GM23338 (cell line): ENCODE measurements around the gene SFMBT2. TPM values are rescaled to one million over a fixed set of nuclear protein-coding genes. Genes with fewer than 3 reads are reported as not detected.

Experiments used
- ATAC-seq: fragments of 200-7000 bp; cut with Tn5 transposase; 3 replicates; pipeline ENCODE4 v1.9.1; 2020
- DNase-seq: peaks from one replicate; pipeline ENCODE4 v3.0.0-alpha.2; 2015; ENCODE audit warnings: low spot score
- H2AFZ ChIP-seq: fragments of 200-600 bp; sonication (generic); 2 replicates; pipeline ENCODE4 v1.8.0; 2016; ENCODE audit warnings: antibody characterized with exemption, mild to moderate bottlenecking, moderate library complexity
- H3F3A ChIP-seq: fragments of 200-600 bp; sonication (generic); replicated peaks from 2 replicates; pipeline ENCODE4 v1.8.0; 2017; ENCODE audit warnings: antibody characterized with exemption, mixed run types, low read depth
- H3K27ac ChIP-seq: fragments of 200-600 bp; sonication (generic); 2 replicates; pipeline ENCODE4 v1.6.1; 2016; ENCODE audit warnings: low read depth
- H3K27me3 ChIP-seq: fragments of 200-600 bp; sonication (generic); 2 replicates; pipeline ENCODE4 v1.8.0; 2016; ENCODE audit warnings: mild to moderate bottlenecking, mixed run types, moderate library complexity; ENCODE audit not compliant: insufficient read depth
- H3K36me3 ChIP-seq: fragments of 200-600 bp; sonication (generic); 2 replicates; pipeline ENCODE4 v1.8.0; 2016; ENCODE audit warnings: mild to moderate bottlenecking; ENCODE audit not compliant: insufficient read depth
- H3K4me1 ChIP-seq: fragments of 200-600 bp; sonication (generic); 2 replicates; pipeline ENCODE4 v1.8.0; 2016; ENCODE audit warnings: mild to moderate bottlenecking, moderate library complexity; ENCODE audit not compliant: insufficient read depth
- H3K4me2 ChIP-seq: fragments of 200-600 bp; sonication (generic); 2 replicates; pipeline ENCODE4 v1.7.1; 2017; ENCODE audit warnings: mixed run types
- H3K4me3 ChIP-seq: fragments of 200-600 bp; sonication (generic); 2 replicates; pipeline ENCODE4 v1.6.1; 2016; ENCODE audit warnings: mixed run types
- H3K79me2 ChIP-seq: fragments of 200-600 bp; sonication (generic); replicated peaks from 2 replicates; pipeline ENCODE4 v1.8.0; 2017; ENCODE audit warnings: mild to moderate bottlenecking; ENCODE audit not compliant: insufficient read depth
- H3K9me2 ChIP-seq: fragments of 200-600 bp; sonication (generic); 2 replicates; pipeline ENCODE4 v1.8.0; 2017; ENCODE audit not compliant: insufficient read depth
- H4K20me1 ChIP-seq: fragments of 200-600 bp; sonication (generic); replicated peaks from 2 replicates; pipeline ENCODE4 v1.8.0; 2017; ENCODE audit warnings: mild to moderate bottlenecking; ENCODE audit not compliant: insufficient read depth
- H3K27ac Mint-ChIP-seq: 2 replicates; pipeline ENCODE4 v1.8.0; 2020; ENCODE audit warnings: inconsistent platforms, mild to moderate bottlenecking, moderate library complexity, mixed read lengths
- H3K27me3 Mint-ChIP-seq: 3 replicates; pipeline ENCODE4 v1.8.0; 2022; ENCODE audit warnings: low read depth, mild to moderate bottlenecking, moderate library complexity, mixed read lengths, inconsistent platforms; ENCODE audit not compliant: insufficient read depth, poor library complexity
- H3K36me3 Mint-ChIP-seq: 3 replicates; pipeline ENCODE4 v1.8.0; 2021; ENCODE audit warnings: low read depth, mild to moderate bottlenecking, inconsistent platforms, moderate library complexity, mixed read lengths
- H3K4me1 Mint-ChIP-seq: 3 replicates; pipeline ENCODE4 v1.8.0; 2020; ENCODE audit warnings: mild to moderate bottlenecking, inconsistent platforms, mixed read lengths
- H3K4me3 Mint-ChIP-seq: 3 replicates; pipeline ENCODE4 v1.8.0; 2021; ENCODE audit warnings: moderate library complexity, mild to moderate bottlenecking, inconsistent platforms, mixed read lengths
- H3K9me3 Mint-ChIP-seq: 3 replicates; pipeline ENCODE4 v1.8.0; 2020; ENCODE audit warnings: moderate library complexity, mild to moderate bottlenecking, inconsistent platforms, mixed read lengths
- NANOG ChIP-seq: IDR thresholded peaks from 2 replicates; pipeline ENCODE4 v1.6.1; 2016; ENCODE audit warnings: antibody characterized with exemption, borderline replicate concordance
- POLR2AphosphoS5 ChIP-seq: IDR thresholded peaks from 2 replicates; pipeline ENCODE4 v1.6.1; 2016; ENCODE audit warnings: antibody characterized with exemption, low read depth
- ZNF331 ChIP-seq: fragments of 250-450 bp; sonication (Bioruptor Pico); IDR thresholded peaks from 2 replicates; pipeline ENCODE4 v1.5.0; 2020; ENCODE audit warnings: low read depth, mild to moderate bottlenecking, moderate library complexity
- polyA plus RNA-seq: library from polyadenylated mRNA; unstranded; fragments of >200 nt; fragmentation: Nextera tagmentation; extraction: Ambion mirVana; gene quantifications from 2 replicates; pipeline ENCODE4 v1.2.1, GENCODE V29; 2016
- total RNA-seq: library from RNA; depleted of rRNA; stranded (reverse); fragments of >200 nt; shearing (Covaris generic); gene quantifications from 2 replicates; pipeline ENCODE4 v1.2.3, GENCODE V29; 2014
- TF ChIP-seq, protein P1 (sequence below): IDR thresholded peaks from one replicate; pipeline ENCODE4 v1.6.1; 2018; ENCODE audit warnings: antibody characterized with exemption; ENCODE audit not compliant: unreplicated experiment
- TF ChIP-seq, protein P2 (sequence below): fragments of 250-450 bp; sonication (Bioruptor Pico); IDR thresholded peaks from 2 replicates; pipeline ENCODE4 v1.5.0; 2020; ENCODE audit warnings: mild to moderate bottlenecking, moderate library complexity
- TF ChIP-seq, protein P3 (sequence below), 2 experiments: fragments of 200-600 bp in 1 of 2; sonication (generic) in 1 of 2; conservative IDR thresholded peaks; 2 replicates each; pipeline versions ENCODE4 v1.5.1 to v1.6.1; 2016 to 2017; ENCODE audit warnings: antibody characterized with exemption in 2 of 2, low read depth in 2 of 2, mild to moderate bottlenecking in 2 of 2, moderate library complexity in 1 of 2

SFMBT2 gene
- total and polyA plus RNA-seq, 2 experiments from 2014 or later: 2.7 to 6.7 TPM

DNA sequence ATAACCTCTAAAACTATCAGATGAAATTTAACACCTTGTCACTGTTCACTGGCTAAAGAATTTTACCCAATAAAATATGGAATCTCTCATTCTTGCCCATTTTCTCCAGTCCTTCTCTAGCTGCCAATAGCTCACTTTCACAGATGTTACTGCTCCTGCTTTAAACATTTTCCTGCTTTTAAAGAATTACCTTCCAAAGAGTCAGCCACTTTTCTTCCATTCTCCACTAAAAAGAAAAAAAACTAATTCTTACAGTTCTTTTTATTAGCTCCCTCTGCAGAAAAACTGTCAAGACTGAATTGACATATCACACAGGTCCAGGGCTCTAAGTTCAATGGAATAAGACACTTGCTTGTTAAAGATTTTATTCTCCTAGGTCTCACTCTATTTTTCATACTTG lies 114.8 kb downstream of the SFMBT2 start (continued):
- TF ChIP-seq, protein P1, sequence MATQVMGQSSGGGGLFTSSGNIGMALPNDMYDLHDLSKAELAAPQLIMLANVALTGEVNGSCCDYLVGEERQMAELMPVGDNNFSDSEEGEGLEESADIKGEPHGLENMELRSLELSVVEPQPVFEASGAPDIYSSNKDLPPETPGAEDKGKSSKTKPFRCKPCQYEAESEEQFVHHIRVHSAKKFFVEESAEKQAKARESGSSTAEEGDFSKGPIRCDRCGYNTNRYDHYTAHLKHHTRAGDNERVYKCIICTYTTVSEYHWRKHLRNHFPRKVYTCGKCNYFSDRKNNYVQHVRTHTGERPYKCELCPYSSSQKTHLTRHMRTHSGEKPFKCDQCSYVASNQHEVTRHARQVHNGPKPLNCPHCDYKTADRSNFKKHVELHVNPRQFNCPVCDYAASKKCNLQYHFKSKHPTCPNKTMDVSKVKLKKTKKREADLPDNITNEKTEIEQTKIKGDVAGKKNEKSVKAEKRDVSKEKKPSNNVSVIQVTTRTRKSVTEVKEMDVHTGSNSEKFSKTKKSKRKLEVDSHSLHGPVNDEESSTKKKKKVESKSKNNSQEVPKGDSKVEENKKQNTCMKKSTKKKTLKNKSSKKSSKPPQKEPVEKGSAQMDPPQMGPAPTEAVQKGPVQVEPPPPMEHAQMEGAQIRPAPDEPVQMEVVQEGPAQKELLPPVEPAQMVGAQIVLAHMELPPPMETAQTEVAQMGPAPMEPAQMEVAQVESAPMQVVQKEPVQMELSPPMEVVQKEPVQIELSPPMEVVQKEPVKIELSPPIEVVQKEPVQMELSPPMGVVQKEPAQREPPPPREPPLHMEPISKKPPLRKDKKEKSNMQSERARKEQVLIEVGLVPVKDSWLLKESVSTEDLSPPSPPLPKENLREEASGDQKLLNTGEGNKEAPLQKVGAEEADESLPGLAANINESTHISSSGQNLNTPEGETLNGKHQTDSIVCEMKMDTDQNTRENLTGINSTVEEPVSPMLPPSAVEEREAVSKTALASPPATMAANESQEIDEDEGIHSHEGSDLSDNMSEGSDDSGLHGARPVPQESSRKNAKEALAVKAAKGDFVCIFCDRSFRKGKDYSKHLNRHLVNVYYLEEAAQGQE: no peak
- TF ChIP-seq, protein P2, sequence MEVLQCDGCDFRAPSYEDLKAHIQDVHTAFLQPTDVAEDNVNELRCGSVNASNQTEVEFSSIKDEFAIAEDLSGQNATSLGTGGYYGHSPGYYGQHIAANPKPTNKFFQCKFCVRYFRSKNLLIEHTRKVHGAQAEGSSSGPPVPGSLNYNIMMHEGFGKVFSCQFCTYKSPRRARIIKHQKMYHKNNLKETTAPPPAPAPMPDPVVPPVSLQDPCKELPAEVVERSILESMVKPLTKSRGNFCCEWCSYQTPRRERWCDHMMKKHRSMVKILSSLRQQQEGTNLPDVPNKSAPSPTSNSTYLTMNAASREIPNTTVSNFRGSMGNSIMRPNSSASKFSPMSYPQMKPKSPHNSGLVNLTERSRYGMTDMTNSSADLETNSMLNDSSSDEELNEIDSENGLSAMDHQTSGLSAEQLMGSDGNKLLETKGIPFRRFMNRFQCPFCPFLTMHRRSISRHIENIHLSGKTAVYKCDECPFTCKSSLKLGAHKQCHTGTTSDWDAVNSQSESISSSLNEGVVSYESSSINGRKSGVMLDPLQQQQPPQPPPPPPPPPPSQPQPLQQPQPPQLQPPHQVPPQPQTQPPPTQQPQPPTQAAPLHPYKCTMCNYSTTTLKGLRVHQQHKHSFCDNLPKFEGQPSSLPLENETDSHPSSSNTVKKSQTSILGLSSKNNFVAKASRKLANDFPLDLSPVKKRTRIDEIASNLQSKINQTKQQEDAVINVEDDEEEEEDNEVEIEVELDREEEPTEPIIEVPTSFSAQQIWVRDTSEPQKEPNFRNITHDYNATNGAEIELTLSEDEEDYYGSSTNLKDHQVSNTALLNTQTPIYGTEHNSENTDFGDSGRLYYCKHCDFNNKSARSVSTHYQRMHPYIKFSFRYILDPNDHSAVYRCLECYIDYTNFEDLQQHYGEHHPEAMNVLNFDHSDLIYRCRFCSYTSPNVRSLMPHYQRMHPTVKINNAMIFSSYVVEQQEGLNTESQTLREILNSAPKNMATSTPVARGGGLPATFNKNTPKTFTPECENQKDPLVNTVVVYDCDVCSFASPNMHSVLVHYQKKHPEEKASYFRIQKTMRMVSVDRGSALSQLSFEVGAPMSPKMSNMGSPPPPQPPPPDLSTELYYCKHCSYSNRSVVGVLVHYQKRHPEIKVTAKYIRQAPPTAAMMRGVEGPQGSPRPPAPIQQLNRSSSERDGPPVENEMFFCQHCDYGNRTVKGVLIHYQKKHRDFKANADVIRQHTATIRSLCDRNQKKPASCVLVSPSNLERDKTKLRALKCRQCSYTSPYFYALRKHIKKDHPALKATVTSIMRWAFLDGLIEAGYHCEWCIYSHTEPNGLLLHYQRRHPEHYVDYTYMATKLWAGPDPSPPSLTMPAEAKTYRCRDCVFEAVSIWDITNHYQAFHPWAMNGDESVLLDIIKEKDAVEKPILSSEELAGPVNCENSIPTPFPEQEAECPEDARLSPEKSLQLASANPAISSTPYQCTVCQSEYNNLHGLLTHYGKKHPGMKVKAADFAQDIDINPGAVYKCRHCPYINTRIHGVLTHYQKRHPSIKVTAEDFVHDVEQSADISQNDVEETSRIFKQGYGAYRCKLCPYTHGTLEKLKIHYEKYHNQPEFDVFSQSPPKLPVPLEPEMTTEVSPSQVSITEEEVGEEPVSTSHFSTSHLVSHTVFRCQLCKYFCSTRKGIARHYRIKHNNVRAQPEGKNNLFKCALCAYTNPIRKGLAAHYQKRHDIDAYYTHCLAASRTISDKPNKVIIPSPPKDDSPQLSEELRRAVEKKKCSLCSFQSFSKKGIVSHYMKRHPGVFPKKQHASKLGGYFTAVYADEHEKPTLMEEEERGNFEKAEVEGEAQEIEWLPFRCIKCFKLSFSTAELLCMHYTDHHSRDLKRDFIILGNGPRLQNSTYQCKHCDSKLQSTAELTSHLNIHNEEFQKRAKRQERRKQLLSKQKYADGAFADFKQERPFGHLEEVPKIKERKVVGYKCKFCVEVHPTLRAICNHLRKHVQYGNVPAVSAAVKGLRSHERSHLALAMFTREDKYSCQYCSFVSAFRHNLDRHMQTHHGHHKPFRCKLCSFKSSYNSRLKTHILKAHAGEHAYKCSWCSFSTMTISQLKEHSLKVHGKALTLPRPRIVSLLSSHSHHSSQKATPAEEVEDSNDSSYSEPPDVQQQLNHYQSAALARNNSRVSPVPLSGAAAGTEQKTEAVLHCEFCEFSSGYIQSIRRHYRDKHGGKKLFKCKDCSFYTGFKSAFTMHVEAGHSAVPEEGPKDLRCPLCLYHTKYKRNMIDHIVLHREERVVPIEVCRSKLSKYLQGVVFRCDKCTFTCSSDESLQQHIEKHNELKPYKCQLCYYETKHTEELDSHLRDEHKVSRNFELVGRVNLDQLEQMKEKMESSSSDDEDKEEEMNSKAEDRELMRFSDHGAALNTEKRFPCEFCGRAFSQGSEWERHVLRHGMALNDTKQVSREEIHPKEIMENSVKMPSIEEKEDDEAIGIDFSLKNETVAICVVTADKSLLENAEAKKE (CRISPR knock-in tag): no peak
- no peak for TF ChIP-seq POLR2AphosphoS5

DNA sequence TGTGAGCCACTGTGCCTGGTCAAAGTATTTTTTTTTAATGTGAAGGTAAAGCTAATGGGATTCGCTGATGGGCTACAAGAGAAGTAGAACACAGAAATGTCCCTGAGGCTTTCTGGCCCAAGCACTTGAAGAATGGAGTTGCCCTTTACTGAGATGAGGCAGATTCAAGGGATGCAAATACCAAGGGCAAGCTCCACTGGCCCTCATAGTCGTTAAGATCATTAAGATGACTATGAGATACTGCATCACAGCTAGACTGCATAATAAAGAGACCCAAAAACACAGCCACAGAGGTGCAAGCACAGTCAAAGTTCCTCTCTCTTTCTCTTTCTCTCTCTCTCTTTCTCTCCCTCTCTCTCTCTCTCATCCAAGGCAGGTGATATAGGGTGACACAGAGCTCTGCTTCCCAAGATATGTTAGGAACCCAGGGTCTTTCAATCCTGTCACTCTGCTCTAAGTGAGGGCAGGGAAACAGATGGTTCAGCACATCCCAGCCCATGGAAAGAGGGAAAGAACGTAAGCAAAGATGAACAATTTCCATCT lies 117.4 kb downstream of the SFMBT2 start:
- DNase-seq (no peak), ATAC-seq (no peak)
- Mint-ChIP-seq H3K4me3 (no peak overlapping the region), H3K27ac (no peak overlapping the region), H3K27me3 (peaks cover 2% of the 10 kb centered on the region), H3K36me3 (no peaks in the 10 kb centered on the region), H3K9me3 (no peaks in the 10 kb centered on the region), H3K4me1 (peaks cover 6% of the 10 kb centered on the region)
- no peaks in the 10 kb centered on the region for H3F3A ChIP-seq
- H3K27ac ChIP-seq: no peak overlapping the region
- H3K36me3 ChIP-seq: no peaks in the 10 kb centered on the region
- H3K9me2 ChIP-seq: no peaks in the 10 kb centered on the region
- no peaks in the 10 kb centered on the region for H3K27me3 ChIP-seq
- H2AFZ ChIP-seq: no peak overlapping the region
- no peaks in the 10 kb centered on the region for H4K20me1 ChIP-seq
- no peak overlapping the region for H3K4me2 ChIP-seq
- peaks cover 6% of the 10 kb centered on the region; the same call in 1 of the 2 replicates for H3K4me1 ChIP-seq
- H3K79me2 ChIP-seq: peaks cover 8% of the 10 kb centered on the region; the same call in 1 of the 2 replicates
- no peak overlapping the region for H3K4me3 ChIP-seq
- no peak for TF ChIP-seq ZNF331 (CRISPR knock-in tag)
- no peak for TF ChIP-seq NANOG
- TF ChIP-seq, protein P1: no peak
- TF ChIP-seq, protein P3, sequence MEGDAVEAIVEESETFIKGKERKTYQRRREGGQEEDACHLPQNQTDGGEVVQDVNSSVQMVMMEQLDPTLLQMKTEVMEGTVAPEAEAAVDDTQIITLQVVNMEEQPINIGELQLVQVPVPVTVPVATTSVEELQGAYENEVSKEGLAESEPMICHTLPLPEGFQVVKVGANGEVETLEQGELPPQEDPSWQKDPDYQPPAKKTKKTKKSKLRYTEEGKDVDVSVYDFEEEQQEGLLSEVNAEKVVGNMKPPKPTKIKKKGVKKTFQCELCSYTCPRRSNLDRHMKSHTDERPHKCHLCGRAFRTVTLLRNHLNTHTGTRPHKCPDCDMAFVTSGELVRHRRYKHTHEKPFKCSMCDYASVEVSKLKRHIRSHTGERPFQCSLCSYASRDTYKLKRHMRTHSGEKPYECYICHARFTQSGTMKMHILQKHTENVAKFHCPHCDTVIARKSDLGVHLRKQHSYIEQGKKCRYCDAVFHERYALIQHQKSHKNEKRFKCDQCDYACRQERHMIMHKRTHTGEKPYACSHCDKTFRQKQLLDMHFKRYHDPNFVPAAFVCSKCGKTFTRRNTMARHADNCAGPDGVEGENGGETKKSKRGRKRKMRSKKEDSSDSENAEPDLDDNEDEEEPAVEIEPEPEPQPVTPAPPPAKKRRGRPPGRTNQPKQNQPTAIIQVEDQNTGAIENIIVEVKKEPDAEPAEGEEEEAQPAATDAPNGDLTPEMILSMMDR (conservative IDR thresholded peaks at IDR 0.05; ENCODE audit: low read depth in 2 of 2): no peak
